Measurements from ENCODE around the gene CCDC61. TPM values are rescaled to one million over a fixed set of nuclear protein-coding genes. Genes with fewer than 3 reads are reported as not detected.

CCDC61 gene
- total and polyA plus RNA-seq, 4 donors = 7.8 to 21.0 (median 11.0) TPM

DNA sequence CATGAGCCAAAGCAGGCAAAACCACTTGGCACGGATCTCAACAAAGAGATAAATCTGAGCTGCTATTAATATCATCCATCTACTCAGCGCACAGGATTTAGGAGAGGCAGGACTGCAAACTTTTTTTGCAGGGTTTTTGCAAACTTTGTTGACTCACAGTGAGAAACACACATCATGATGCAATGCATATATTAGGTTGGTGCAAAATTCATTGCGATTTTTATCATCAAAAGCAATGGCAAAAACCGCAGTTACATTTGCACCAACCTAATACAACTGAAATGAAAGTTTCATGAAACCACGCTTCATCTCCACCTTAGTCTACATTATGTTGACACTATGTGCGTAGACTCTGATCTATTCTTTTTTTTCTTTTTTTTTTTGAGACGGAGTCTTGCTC is 17.1 kb upstream of the CCDC61 start:
- no peak overlapping the region for H3K4me3 ChIP-seq
- no peak overlapping the region for H3K9ac ChIP-seq (ENCODE audit: insufficient read depth in 1 of 2, low read length in 2 of 2)
- H3K9me3 ChIP-seq (ENCODE audit: control insufficient read depth in 4 of 4, insufficient read depth in 3 of 4, low read length in 3 of 4) = no peaks in the 10 kb centered on the region
- no peak overlapping the region for H3K27ac ChIP-seq (ENCODE audit: low read depth in 1 of 2, low read length in 1 of 2)
- 76 to 94% methylated on average over 7 of the region's 7 CpGs for WGBS, 2 donors
- H3K4me1 ChIP-seq (ENCODE audit: control insufficient read depth in 5 of 5, insufficient read depth in 5 of 5, low read length in 5 of 5) = no peaks in the 10 kb centered on the region
- TF ChIP-seq, protein P1, sequence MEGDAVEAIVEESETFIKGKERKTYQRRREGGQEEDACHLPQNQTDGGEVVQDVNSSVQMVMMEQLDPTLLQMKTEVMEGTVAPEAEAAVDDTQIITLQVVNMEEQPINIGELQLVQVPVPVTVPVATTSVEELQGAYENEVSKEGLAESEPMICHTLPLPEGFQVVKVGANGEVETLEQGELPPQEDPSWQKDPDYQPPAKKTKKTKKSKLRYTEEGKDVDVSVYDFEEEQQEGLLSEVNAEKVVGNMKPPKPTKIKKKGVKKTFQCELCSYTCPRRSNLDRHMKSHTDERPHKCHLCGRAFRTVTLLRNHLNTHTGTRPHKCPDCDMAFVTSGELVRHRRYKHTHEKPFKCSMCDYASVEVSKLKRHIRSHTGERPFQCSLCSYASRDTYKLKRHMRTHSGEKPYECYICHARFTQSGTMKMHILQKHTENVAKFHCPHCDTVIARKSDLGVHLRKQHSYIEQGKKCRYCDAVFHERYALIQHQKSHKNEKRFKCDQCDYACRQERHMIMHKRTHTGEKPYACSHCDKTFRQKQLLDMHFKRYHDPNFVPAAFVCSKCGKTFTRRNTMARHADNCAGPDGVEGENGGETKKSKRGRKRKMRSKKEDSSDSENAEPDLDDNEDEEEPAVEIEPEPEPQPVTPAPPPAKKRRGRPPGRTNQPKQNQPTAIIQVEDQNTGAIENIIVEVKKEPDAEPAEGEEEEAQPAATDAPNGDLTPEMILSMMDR (IDR thresholded peaks at IDR 0.05; ENCODE audit: control extremely low read depth, extremely low read depth) = no peak
- ATAC-seq (ENCODE audit: insufficient read depth, low FRiP score) = no peak
- H3K27me3 ChIP-seq (ENCODE audit: control insufficient read depth in 3 of 3, insufficient read depth in 3 of 3, low read length in 2 of 3) = peaks cover 0 to 22% (median 22%) of the 10 kb centered on the region in 3 donors
- no peaks in the 10 kb centered on the region for H3K36me3 ChIP-seq (ENCODE audit: control insufficient read depth in 4 of 4, insufficient read depth in 4 of 4, low read length in 4 of 4)
- DNase-seq = no peak

DNA sequence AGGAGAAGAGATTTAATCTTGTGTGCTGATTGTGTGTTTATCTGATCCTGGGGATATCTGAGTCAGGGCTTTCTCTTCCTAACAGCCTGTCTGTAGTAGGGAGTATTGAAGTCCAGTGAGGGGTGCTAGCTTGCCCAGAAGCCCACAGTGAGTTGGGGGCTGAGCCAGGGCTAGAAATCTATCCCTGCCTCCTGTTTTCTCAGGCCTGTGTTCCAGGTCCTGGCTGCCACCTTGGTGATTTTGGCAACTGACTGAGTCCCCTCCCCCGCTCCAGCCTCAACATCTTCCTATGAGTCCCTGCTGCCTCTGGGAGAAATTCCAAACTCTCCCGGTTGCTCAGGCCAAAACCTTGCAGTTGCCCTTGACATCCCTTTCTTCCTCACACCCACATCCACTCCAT is 13.9 kb upstream of the CCDC61 start:
- Histone ChIP-seq H3K9me3 (ENCODE audit: control insufficient read depth in 4 of 4, insufficient read depth in 3 of 4, low read length in 3 of 4) (no peaks in the 10 kb centered on the region), H3K4me1 (ENCODE audit: control insufficient read depth in 5 of 5, insufficient read depth in 5 of 5, low read length in 5 of 5) (no peaks in the 10 kb centered on the region), H3K4me3 (no peak overlapping the region), H3K27me3 (ENCODE audit: control insufficient read depth in 3 of 3, insufficient read depth in 3 of 3, low read length in 2 of 3) (peaks cover 0 to 2% (median 0%) of the 10 kb centered on the region in 3 donors), H3K36me3 (ENCODE audit: control insufficient read depth in 4 of 4, insufficient read depth in 4 of 4, low read length in 4 of 4) (no peaks in the 10 kb centered on the region), H3K27ac (ENCODE audit: low read depth in 1 of 2, low read length in 1 of 2) (no peak overlapping the region), H3K9ac (ENCODE audit: insufficient read depth in 1 of 2, low read length in 2 of 2) (no peak overlapping the region)
- no peak for DNase-seq
- 52 to 62% methylated on average over 2 of the region's 2 CpGs for WGBS, 2 donors
- TF ChIP-seq, protein P1 (IDR thresholded peaks at IDR 0.05; ENCODE audit: control extremely low read depth, extremely low read depth) = no peak
- ATAC-seq (ENCODE audit: insufficient read depth, low FRiP score) = no peak

DNA sequence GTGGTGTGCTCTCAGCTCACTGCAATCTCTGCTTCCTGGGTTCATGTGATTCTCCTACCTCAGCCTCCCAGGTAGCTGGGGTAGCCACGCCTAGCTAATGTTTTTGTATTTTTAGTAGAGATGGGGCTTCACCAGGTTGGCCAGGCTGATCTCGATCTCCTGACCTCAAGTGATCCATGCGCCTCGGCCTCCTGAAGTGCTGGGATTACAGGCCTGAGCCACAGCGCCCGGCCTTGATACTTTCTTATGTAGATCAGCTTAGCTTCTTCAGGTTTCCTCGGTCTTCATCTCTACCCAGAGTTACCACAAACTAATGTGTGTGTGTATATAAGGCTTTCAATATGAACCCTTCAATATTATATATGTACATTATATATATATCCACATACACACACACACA is 9.9 kb upstream of the CCDC61 start:
- ATAC-seq (ENCODE audit: insufficient read depth, low FRiP score) (no peak), DNase-seq (no peak)
- no peaks in the 10 kb centered on the region for H3K36me3 ChIP-seq (ENCODE audit: control insufficient read depth in 4 of 4, insufficient read depth in 4 of 4, low read length in 4 of 4)
- no peak overlapping the region for H3K4me3 ChIP-seq
- TF ChIP-seq, protein P1 (IDR thresholded peaks at IDR 0.05; ENCODE audit: control extremely low read depth, extremely low read depth) = no peak
- no peak overlapping the region for H3K9ac ChIP-seq (ENCODE audit: insufficient read depth in 1 of 2, low read length in 2 of 2)
- no peaks in the 10 kb centered on the region for H3K9me3 ChIP-seq (ENCODE audit: control insufficient read depth in 4 of 4, insufficient read depth in 3 of 4, low read length in 3 of 4)
- peaks cover 0 to 2% (median 0%) of the 10 kb centered on the region in 5 donors for H3K4me1 ChIP-seq (ENCODE audit: control insufficient read depth in 5 of 5, insufficient read depth in 5 of 5, low read length in 5 of 5)
- no peak overlapping the region for H3K27ac ChIP-seq (ENCODE audit: low read depth in 1 of 2, low read length in 1 of 2)
- H3K27me3 ChIP-seq (ENCODE audit: control insufficient read depth in 3 of 3, insufficient read depth in 3 of 3, low read length in 2 of 3) = no peaks in the 10 kb centered on the region
- WGBS, 2 donors = 88 to 93% methylated on average over 7 of the region's 7 CpGs

DNA sequence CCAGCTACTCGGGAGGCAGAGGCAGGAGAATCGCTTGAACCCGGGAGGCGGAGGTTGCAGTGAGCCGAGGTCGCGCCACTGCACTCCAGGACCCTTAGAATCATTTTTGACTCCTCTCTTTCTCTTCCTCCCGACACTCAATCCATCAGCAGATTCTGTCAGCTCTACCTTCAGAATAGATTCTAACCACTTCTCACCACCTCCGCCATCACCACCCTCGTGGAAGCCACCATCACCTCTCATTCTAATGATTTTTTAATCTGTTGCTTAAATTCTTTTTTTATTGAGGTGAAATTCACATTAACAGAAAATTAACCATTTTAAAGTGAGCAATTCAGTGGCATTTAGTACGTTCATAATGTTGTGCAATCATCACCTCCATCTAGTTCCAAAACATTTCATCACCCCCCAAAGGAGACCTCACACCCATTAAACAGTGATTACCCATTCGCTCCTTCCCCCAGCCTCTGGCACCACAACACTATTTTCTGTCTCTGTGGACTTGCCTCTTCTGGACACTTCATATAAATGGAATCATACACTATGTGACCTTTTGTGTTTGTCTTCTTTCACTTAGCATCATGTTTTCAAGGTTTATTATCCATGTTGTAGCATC is 5.0 kb upstream of the CCDC61 start:
- DNase-seq (no peak), ATAC-seq (ENCODE audit: insufficient read depth, low FRiP score) (no peak)
- Histone ChIP-seq H3K9ac (ENCODE audit: insufficient read depth in 1 of 2, low read length in 2 of 2) (no peak overlapping the region), H3K4me3 (no peak overlapping the region), H3K36me3 (ENCODE audit: control insufficient read depth in 4 of 4, insufficient read depth in 4 of 4, low read length in 4 of 4) (no peaks in the 10 kb centered on the region), H3K27me3 (ENCODE audit: control insufficient read depth in 3 of 3, insufficient read depth in 3 of 3, low read length in 2 of 3) (no peaks in the 10 kb centered on the region), H3K27ac (ENCODE audit: low read depth in 1 of 2, low read length in 1 of 2) (no peak overlapping the region), H3K9me3 (ENCODE audit: control insufficient read depth in 4 of 4, insufficient read depth in 3 of 4, low read length in 3 of 4) (no peaks in the 10 kb centered on the region), H3K4me1 (ENCODE audit: control insufficient read depth in 5 of 5, insufficient read depth in 5 of 5, low read length in 5 of 5) (peaks cover 0 to 2% (median 0%) of the 10 kb centered on the region in 5 donors)
- TF ChIP-seq, protein P1 (IDR thresholded peaks at IDR 0.05; ENCODE audit: control extremely low read depth, extremely low read depth) = no peak
- 83 to 88% methylated on average over 12 of the region's 12 CpGs for WGBS, 2 donors

Measured in lung (tissue), 12 donors.